K562 (cell line): ENCODE measurements around the gene KCNQ5.

Experiments
- BHLHE40 ChIP-seq: IDR thresholded peaks from 2 replicates; pipeline ENCODE4 v1.6.1; 2011; ENCODE audit warnings: low read length, improper control_type of control experiment
- CEBPG ChIP-seq, 3 experiments: fragments of 200-800 bp in 1 of 3; sonication (Bioruptor generic) in 1 of 3; sonication (generic) in 1 of 3; formaldehyde crosslinking in 1 of 3; IDR thresholded peaks in 2 of 3; conservative IDR thresholded peaks in 1 of 3; 2 replicates each; pipeline versions ENCODE4 v1.6.1 to v1.8.0; 2016 to 2022; ENCODE audit warnings: missing compliant biosample characterization in 2 of 3, missing genetic modification characterization in 2 of 3, mild to moderate bottlenecking in 1 of 3, missing genetic modification reagents in 1 of 3
- CHD2 ChIP-seq: IDR thresholded peaks from 2 replicates; pipeline ENCODE4 v1.6.1; 2011; ENCODE audit warnings: low read depth, low read length
- MAFK ChIP-seq: IDR thresholded peaks from 2 replicates; pipeline ENCODE4 v1.6.1; 2011; ENCODE audit warnings: low read length, improper control_type of control experiment
- NR2C1 ChIP-seq, 2 experiments: fragments of 450-650 bp; IDR thresholded peaks; 2 replicates each; pipeline ENCODE4 v1.6.1; 2017; ENCODE audit warnings: mild to moderate bottlenecking in 2 of 2, antibody characterized with exemption in 1 of 2, inconsistent platforms in 1 of 2, missing compliant biosample characterization in 1 of 2, missing genetic modification characterization in 1 of 2
- TAF9B ChIP-seq: fragments of 450-650 bp; IDR thresholded peaks from 2 replicates; pipeline ENCODE4 v1.6.1; 2018; ENCODE audit warnings: mild to moderate bottlenecking; ENCODE audit not compliant: partially characterized antibody
- TBL1XR1 ChIP-seq, 2 experiments: IDR thresholded peaks; 2 replicates each; pipeline ENCODE4 v1.6.1; 2012; ENCODE audit warnings: improper control_type of control experiment in 2 of 2, low read length in 2 of 2, mild to moderate bottlenecking in 1 of 2
- TF ChIP-seq, protein P1 (sequence below), 3 experiments: IDR thresholded peaks in 2 of 3; conservative IDR thresholded peaks in 1 of 3; 2 replicates each; pipeline ENCODE4 v1.5.1; 2011 to 2012; ENCODE audit warnings: low read length in 3 of 3, mild to moderate bottlenecking in 3 of 3, control low read depth in 2 of 3, improper control_type of control experiment in 1 of 3, inconsistent platforms in 1 of 3, low read depth in 1 of 3, mixed read lengths in 1 of 3, moderate library complexity in 1 of 3; ENCODE audit not compliant: insufficient read depth in 2 of 3

DNA sequence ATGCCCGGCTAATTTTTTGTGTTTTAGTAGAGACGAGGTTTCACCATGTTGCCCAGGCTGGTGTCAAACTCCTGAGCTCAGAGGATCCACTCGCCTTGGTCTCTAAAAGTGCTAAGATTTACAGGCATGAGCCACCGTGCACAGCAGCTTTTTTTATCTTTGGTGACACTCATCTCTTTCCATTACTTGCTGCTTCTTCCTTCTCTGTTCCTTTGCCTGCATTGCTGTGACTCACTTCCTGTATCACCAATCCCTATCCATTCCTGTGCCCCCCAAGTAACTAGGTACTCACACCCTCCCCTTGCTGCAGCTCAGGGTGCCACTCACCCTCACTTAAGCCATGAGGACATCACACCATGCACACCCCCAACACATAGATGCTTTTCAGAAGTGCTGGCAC is 578.9 kb downstream of the KCNQ5 start:
- TF ChIP-seq, protein P1, sequence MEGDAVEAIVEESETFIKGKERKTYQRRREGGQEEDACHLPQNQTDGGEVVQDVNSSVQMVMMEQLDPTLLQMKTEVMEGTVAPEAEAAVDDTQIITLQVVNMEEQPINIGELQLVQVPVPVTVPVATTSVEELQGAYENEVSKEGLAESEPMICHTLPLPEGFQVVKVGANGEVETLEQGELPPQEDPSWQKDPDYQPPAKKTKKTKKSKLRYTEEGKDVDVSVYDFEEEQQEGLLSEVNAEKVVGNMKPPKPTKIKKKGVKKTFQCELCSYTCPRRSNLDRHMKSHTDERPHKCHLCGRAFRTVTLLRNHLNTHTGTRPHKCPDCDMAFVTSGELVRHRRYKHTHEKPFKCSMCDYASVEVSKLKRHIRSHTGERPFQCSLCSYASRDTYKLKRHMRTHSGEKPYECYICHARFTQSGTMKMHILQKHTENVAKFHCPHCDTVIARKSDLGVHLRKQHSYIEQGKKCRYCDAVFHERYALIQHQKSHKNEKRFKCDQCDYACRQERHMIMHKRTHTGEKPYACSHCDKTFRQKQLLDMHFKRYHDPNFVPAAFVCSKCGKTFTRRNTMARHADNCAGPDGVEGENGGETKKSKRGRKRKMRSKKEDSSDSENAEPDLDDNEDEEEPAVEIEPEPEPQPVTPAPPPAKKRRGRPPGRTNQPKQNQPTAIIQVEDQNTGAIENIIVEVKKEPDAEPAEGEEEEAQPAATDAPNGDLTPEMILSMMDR (IDR thresholded peaks at IDR 0.05 in 2 of 3, conservative IDR thresholded peaks at IDR 0.05 in 1 of 3; ENCODE audit: insufficient read depth in 2 of 3, low read depth in 1 of 3, low read length in 3 of 3) = no peak
- TF ChIP-seq BHLHE40 (no peak), MAFK (no peak), CEBPG (CRISPR knock-in tag; IDR thresholded peaks at IDR 0.05) (no peak), CEBPG (tag; conservative IDR thresholded peaks at IDR 0.05 in 1 of 2, IDR thresholded peaks at IDR 0.05 in 1 of 2) (no peak), TBL1XR1 (IDR thresholded peaks at IDR 0.05; ENCODE audit: low read length in 2 of 2) (no peak), NR2C1 (IDR thresholded peaks at IDR 0.05) (no peak), NR2C1 (tag; IDR thresholded peaks at IDR 0.05) (no peak), TAF9B (no peak), CHD2 (no peak)
